K562 (cell line): ENCODE results near the gene ZSWIM1. TPM values are rescaled to one million over a fixed set of nuclear protein-coding genes. Genes with fewer than 3 reads are reported as not detected.
A peak's percentile ranks its signal among the peaks of the same experiment; 100 is the strongest.

Experiments used
- ATAC-seq: fragments of 200-7000 bp; cut with Tn5 transposase; 3 replicates; pipeline ENCODE4 v1.9.1; 2020; ENCODE audit warnings: moderate library complexity
- BruUV-seq: library from RNA; stranded (reverse); fragments of 400-500 nt; replicated peaks from 2 replicates; lab custom pipeline; 2021; lab: Mats Ljungman, UMichigan
- CTCF ChIA-PET: fragments of 300-600 bp; formaldehyde crosslinking; extraction: SDS; loops from one replicate; lab custom pipeline; 2021; ENCODE audit warnings: low intra/inter-chr PET ratio; lab: Yijun Ruan, JAX
- POLR2A ChIA-PET: fragments of 300-600, 350-650 bp; sonication (Branson Sonifier 250); formaldehyde crosslinking; extraction: SDS; loops from one replicate; lab custom pipeline; 2021; ENCODE audit warnings: antibody characterized with exemption, inconsistent platforms; lab: Yijun Ruan, JAX
- DNase-seq, 4 experiments: peaks; one replicate each; pipeline versions ENCODE4 v3.0.0 to v3.0.0-alpha.2; 2011 to 2018; ENCODE audit warnings: low spot score in 3 of 4, mixed read lengths in 3 of 4; ENCODE audit errors: extremely low read depth in 1 of 4
- FAIRE-seq: peaks from 2 replicates; lab custom pipeline; 2011; peaks lifted over from hg19 to GRCh38; lab: Jason Lieb, UNC
- H2AFZ ChIP-seq: 2 replicates; pipeline ENCODE4 v1.6.0; 2011; ENCODE audit warnings: low read depth, low read length, control low read depth, inconsistent platforms
- H3K27ac ChIP-seq: fragments of 200-600 bp; 3 replicates; pipeline ENCODE4 v1.8.0; 2011; ENCODE audit warnings: low read depth, mild to moderate bottlenecking, control low read depth, inconsistent platforms, low read length, moderate library complexity, mixed read lengths; ENCODE audit errors: extremely low read depth
- H3K27me3 ChIP-seq, 2 experiments: fragments of 300-600 bp in 1 of 2; 2 replicates in 1 of 2; 3 replicates in 1 of 2; pipeline versions ENCODE4 v1.6.0 to v1.8.0; 2011; ENCODE audit warnings: inconsistent platforms in 2 of 2, low read length in 2 of 2, mild to moderate bottlenecking in 1 of 2, mixed read lengths in 1 of 2, moderate library complexity in 1 of 2; ENCODE audit not compliant: control insufficient read depth in 2 of 2, insufficient read depth in 2 of 2
- H3K36me3 ChIP-seq: fragments of 300-600 bp; 3 replicates; pipeline ENCODE4 v1.8.0; 2011; ENCODE audit warnings: mild to moderate bottlenecking, low read length, inconsistent platforms; ENCODE audit not compliant: control insufficient read depth, insufficient read depth
- H3K4me1 ChIP-seq, 2 experiments: fragments of 200-600 bp in 1 of 2; replicated peaks in 1 of 2; 2 replicates in 1 of 2; 3 replicates in 1 of 2; pipeline versions ENCODE4 v1.5.1 to v1.8.0; 2011; ENCODE audit warnings: inconsistent platforms in 2 of 2, low read length in 2 of 2, mild to moderate bottlenecking in 1 of 2, mixed read lengths in 1 of 2, moderate library complexity in 1 of 2; ENCODE audit not compliant: control insufficient read depth in 2 of 2, insufficient read depth in 2 of 2
- H3K4me2 ChIP-seq: 2 replicates; pipeline ENCODE4 v1.6.1; 2011; ENCODE audit warnings: low read length, control low read depth, inconsistent platforms, mixed read lengths; ENCODE audit not compliant: insufficient read depth
- H3K4me3 ChIP-seq: fragments of 200-600 bp; sonication (generic), shearing (Covaris generic); 2 replicates; pipeline ENCODE4 v1.5.1; 2016; ENCODE audit warnings: control low read depth, inconsistent platforms
- H3K79me2 ChIP-seq: fragments of 200-600 bp; 3 replicates; pipeline ENCODE4 v1.8.0; 2011; ENCODE audit warnings: low read length, inconsistent platforms; ENCODE audit not compliant: control insufficient read depth, insufficient read depth
- H3K9ac ChIP-seq, 2 experiments: 2 replicates each; pipeline versions ENCODE4 v1.6.0 to v1.6.1; 2011; ENCODE audit warnings: low read depth in 2 of 2, low read length in 2 of 2, control low read depth in 1 of 2, inconsistent platforms in 1 of 2, mild to moderate bottlenecking in 1 of 2, mixed read lengths in 1 of 2; ENCODE audit not compliant: insufficient read depth in 1 of 2
- H3K9me1 ChIP-seq: one replicate; pipeline ENCODE4 v1.6.0; 2011; ENCODE audit warnings: inconsistent platforms, mild to moderate bottlenecking, low read length, moderate library complexity; ENCODE audit not compliant: control insufficient read depth, insufficient read depth
- H3K9me3 ChIP-seq: replicated peaks from 2 replicates; pipeline ENCODE4 v1.5.1; 2011; ENCODE audit warnings: low read depth, low read length, inconsistent platforms; ENCODE audit not compliant: control insufficient read depth, insufficient read depth
- H4K20me1 ChIP-seq: replicated peaks from 2 replicates; pipeline ENCODE4 v1.6.1; 2011; ENCODE audit warnings: low read length, inconsistent platforms, mixed read lengths; ENCODE audit not compliant: control insufficient read depth, insufficient read depth
- BCOR ChIP-seq: fragments of 450-650 bp; IDR thresholded peaks from 2 replicates; pipeline ENCODE4 v1.6.1; 2016
- CBFB ChIP-seq: sonication (generic); formaldehyde crosslinking; IDR thresholded peaks from 2 replicates; pipeline ENCODE4 v1.4.0; 2020; ENCODE audit warnings: mild to moderate bottlenecking, missing genetic modification reagents
- FOXJ2 ChIP-seq: fragments of 200-800 bp; sonication (Bioruptor generic); IDR thresholded peaks from 2 replicates; pipeline ENCODE4 v1.6.1; 2016; ENCODE audit warnings: missing genetic modification characterization, missing compliant biosample characterization
- FOXK2 ChIP-seq, 2 experiments: fragments of 450-650 bp; IDR thresholded peaks in 1 of 2; conservative IDR thresholded peaks in 1 of 2; 2 replicates each; pipeline ENCODE4 v1.6.1; 2016; ENCODE audit warnings: low read depth in 2 of 2, mild to moderate bottlenecking in 1 of 2
- GATAD2B ChIP-seq: fragments of 450-650 bp; IDR thresholded peaks from 2 replicates; pipeline ENCODE4 v1.6.1; 2017; ENCODE audit warnings: mild to moderate bottlenecking, borderline replicate concordance
- HDAC1 ChIP-seq, 2 experiments: fragments of 450-650 bp; IDR thresholded peaks; 2 replicates each; pipeline ENCODE4 v1.6.1; 2016 to 2017; ENCODE audit warnings: inconsistent platforms in 1 of 2, mild to moderate bottlenecking in 1 of 2, moderate library complexity in 1 of 2
- NFIC ChIP-seq: fragments of 450-650 bp; IDR thresholded peaks from 2 replicates; pipeline ENCODE4 v1.6.1; 2017; ENCODE audit warnings: mild to moderate bottlenecking, inconsistent platforms
- RBM25 ChIP-seq: fragments of 200-400 bp; formaldehyde crosslinking; IDR thresholded peaks from 2 replicates; pipeline ENCODE4 v1.6.1; 2018; ENCODE audit warnings: low read length, low read depth, moderate library complexity; ENCODE audit not compliant: severe bottlenecking
- RFX7 ChIP-seq: fragments of 250-450 bp; sonication (Bioruptor Pico); IDR thresholded peaks from 2 replicates; pipeline ENCODE4 v1.5.1; 2021; ENCODE audit warnings: mild to moderate bottlenecking
- TFE3 ChIP-seq: fragments of 450-650 bp; formaldehyde crosslinking; IDR thresholded peaks from 2 replicates; pipeline ENCODE4 v1.4.0; 2020; ENCODE audit warnings: mild to moderate bottlenecking, mixed read lengths
- WGBS: fragments of 100-300 bp; shearing (Covaris generic); methylation state at CpG from one replicate; pipeline ENCODE4 v1.1.6; 2016; ENCODE audit warnings: low coverage, mixed read lengths; ENCODE audit not compliant: insufficient coverage; ENCODE audit errors: missing lambda C conversion rate; 5-methylcytosine and 5-hydroxymethylcytosine counted together
- in situ Hi-C: fragments of 300-500 bp; cut with MboI; formaldehyde crosslinking; loops from 4 replicates; pipeline ENCODE4 v1.15.0; 2018; ENCODE audit warnings: inconsistent platforms, mixed read lengths
- intact Hi-C: fragments of 100-400 bp; cut with micrococcal nuclease; formaldehyde crosslinking; loops from 2 replicates; pipeline ENCODE4 v1.14.2; 2022
- polyA plus RNA-seq, 8 experiments: library from polyadenylated mRNA; depleted of rRNA in 4 of 8; stranded (reverse) in 5 of 8; unstranded in 3 of 8; fragments of >200 nt; fragmentation: Nextera tagmentation in 2 of 8; fragmentation: Illumina TruSeq in 1 of 8; extraction: Ambion mirVana in 2 of 8; extraction: Trizol in 1 of 8; gene quantifications; 2 replicates each; pipeline versions ENCODE4 v1.2.1 to v1.2.3, GENCODE V29; 2011 to 2014; ENCODE audit warnings: inconsistent platforms in 1 of 8, missing spikeins in 1 of 8
- total RNA-seq, 7 experiments: library from RNA; depleted of rRNA in 6 of 7; stranded (reverse); fragments of >200 nt in 6 of 7; fragmentation: Illumina TruSeq in 2 of 7; extraction: Trizol in 2 of 7; gene quantifications; 2 replicates each; pipeline versions ENCODE4 v1.2.1 to v1.2.3, GENCODE V29; 2011 to 2021; ENCODE audit warnings: low replicate concordance in 1 of 7

Gene ZSWIM1
- total and polyA plus RNA-seq, 9 of the 15 experiments (the other 6 are each of a cell fraction or from before 2014, with no cell fraction given) = 2.5 to 15.6 (median 9.5) TPM

GRCh38 chr20:45918779-45919537, 37.9 kb downstream of the ZSWIM1 start (continued):
- TF ChIP-seq TFE3 = no peak
- no peak for TF ChIP-seq HDAC1 (IDR thresholded peaks at IDR 0.05)
- TF ChIP-seq RFX7 (CRISPR knock-in tag) = no peak
- TF ChIP-seq GATAD2B = no peak

GRCh38 chr20:45919542-45920399, 38.7 kb downstream of the ZSWIM1 start:
- WGBS = 25% methylated on average over 9 of the region's 11 CpGs
- H3K4me3 ChIP-seq = no peak overlapping the region
- POLR2A ChIA-PET = interaction anchor here (0.5 to 8.0 kb wide), 8 partner anchors 8 to 39 kb away, joined by 3 to 91 read pairs (median 4); partner anchors contain the start of genes PCIF1 and SPATA25
- H4K20me1 ChIP-seq = 0 out of 2 replicates have a peak, but pooled peaks cover 3% of the 10 kb centered on the region
- H3K9ac ChIP-seq = peak overlapping the region in 1 of 2 experiments; percentile 22; a peak in 1 of 4 replicates
- H2AFZ ChIP-seq = no peak overlapping the region
- H3K36me3 ChIP-seq = no peaks in the 10 kb centered on the region
- ATAC-seq (no peak), DNase-seq (no peak)
- no peaks in the 10 kb centered on the region for H3K9me1 ChIP-seq
- no peaks in the 10 kb centered on the region for H3K79me2 ChIP-seq
- in situ Hi-C loops = no loop called here
- TF ChIP-seq CBFB = no peak
- TF ChIP-seq BCOR = peak; percentile 25; the same call in 1 of the 2 replicates
- 0 out of 2 replicates have a peak, but pooled peaks have one; percentile 12 for TF ChIP-seq NFIC
- TF ChIP-seq FOXJ2 (tag) = 0 out of 2 replicates have a peak, but pooled peaks have one; percentile 48
- 0 out of 4 replicates have a peak, but pooled peaks have one; percentile 31 to 37 for TF ChIP-seq FOXK2 (conservative IDR thresholded peaks at IDR 0.05 in 1 of 2, IDR thresholded peaks at IDR 0.05 in 1 of 2; ENCODE audit: low read depth in 2 of 2)
- TF ChIP-seq RBM25 = peak; percentile 30
- TF ChIP-seq, all 486 proteins: peak for 5
- Histone ChIP-seq H3K4me1 (peaks cover 10% of the 10 kb centered on the region in 2 experiments; a peak in 4 of 5 replicates), H3K9me3 (no peaks in the 10 kb centered on the region), H3K27me3 (no peaks in the 10 kb centered on the region), H3K27ac (no peak overlapping the region), H3K4me2 (no peak overlapping the region)
- BruUV-seq = no TSS peak
- intact Hi-C loops = no loop called here
- CTCF ChIA-PET = no interaction called here
- no peak for FAIRE-seq
